ENCODE measurements around the gene MRPL43.

MRPL43 gene

GRCh38 chr10:101020427-101021075 lies 33.3 kb upstream of the MRPL43 start:
- DNase-seq (ENCODE audit: low read depth in 2 of 2), result no peak

GRCh38 chr10:101019440-101019703 lies 32.1 kb upstream of the MRPL43 start:
- DNase-seq (ENCODE audit: low read depth in 2 of 2), result no peak

GRCh38 chr10:101018600-101019439 lies 31.5 kb upstream of the MRPL43 start:
- peak; percentile 44 to 53 for DNase-seq (ENCODE audit: low read depth in 2 of 2)

- no peak for DNase-seq (ENCODE audit: low read depth in 2 of 2)
These were observed 30.9 kb upstream of the MRPL43 start for GRCh38 chr10:101018118-101018599.

GRCh38 chr10:101016814-101017213 lies 29.5 kb upstream of the MRPL43 start:
- DNase-seq (ENCODE audit: low read depth in 2 of 2), result no peak

GRCh38 chr10:101015582-101015973 lies 28.3 kb upstream of the MRPL43 start:
- no peak for DNase-seq (ENCODE audit: low read depth in 2 of 2)

GRCh38 chr10:101014966-101015581 lies 27.8 kb upstream of the MRPL43 start:
- no peak for DNase-seq (ENCODE audit: low read depth in 2 of 2)

GRCh38 chr10:101014230-101014884 lies 27.1 kb upstream of the MRPL43 start:
- DNase-seq (ENCODE audit: low read depth in 2 of 2), result peak; percentile 58 to 64

GRCh38 chr10:101013365-101013825 lies 26.1 kb upstream of the MRPL43 start:
- DNase-seq (ENCODE audit: low read depth in 2 of 2), result no peak

- DNase-seq (ENCODE audit: low read depth in 2 of 2), result peak; percentile 48 to 63
These were observed 25.4 kb upstream of the MRPL43 start for GRCh38 chr10:101012525-101013364.

- DNase-seq (ENCODE audit: low read depth in 2 of 2), result no peak
These were observed 24.5 kb upstream of the MRPL43 start for GRCh38 chr10:101011517-101012423.

- no peak for DNase-seq (ENCODE audit: low read depth in 2 of 2)
These were observed 23.0 kb upstream of the MRPL43 start for GRCh38 chr10:101010329-101010728.

- DNase-seq (ENCODE audit: low read depth in 2 of 2), result no peak
These were observed 21.6 kb upstream of the MRPL43 start for GRCh38 chr10:101008823-101009423.

GRCh38 chr10:101007915-101008822 lies 20.9 kb upstream of the MRPL43 start:
- DNase-seq (ENCODE audit: low read depth in 2 of 2), result no peak

GRCh38 chr10:101007099-101007711 lies 19.9 kb upstream of the MRPL43 start:
- no peak for DNase-seq (ENCODE audit: low read depth in 2 of 2)

GRCh38 chr10:101006593-101007098 lies 19.3 kb upstream of the MRPL43 start:
- no peak for DNase-seq (ENCODE audit: low read depth in 2 of 2)

GRCh38 chr10:101005869-101006567 lies 18.7 kb upstream of the MRPL43 start:
- DNase-seq (ENCODE audit: low read depth in 2 of 2), result no peak

Data from stimulated activated CD8-positive, alpha-beta memory T cell treated with anti-CD3 and anti-CD28 coated beads, Interleukin-2, amount 100 ng/mL, for 1 hour (primary cell).